Myocyte (in vitro differentiated cells): Measurements from ENCODE around the gene HRH3. TPM values are rescaled to one million over a fixed set of nuclear protein-coding genes. Genes with fewer than 3 reads are reported as not detected.

ENCODE experiments used
- DNase-seq: peaks from one replicate; pipeline ENCODE4 v3.0.0-alpha.2; 2012; ENCODE audit warnings: low read depth
- polyA plus RNA-seq: library from polyadenylated mRNA; unstranded; fragments of >200 nt; gene quantifications from one replicate; pipeline ENCODE4 v1.2.1, GENCODE V29; 2012; ENCODE audit warnings: missing spikeins
- total RNA-seq: library from RNA; depleted of rRNA; stranded (reverse); fragments of >200 nt; gene quantifications from 2 replicates; pipeline ENCODE4 v1.2.3, GENCODE V29; 2014

HRH3 gene
- total RNA-seq: 0.08 TPM in 1 of 2 replicates, not detected in the other
- not detected for polyA plus RNA-seq

DNA sequence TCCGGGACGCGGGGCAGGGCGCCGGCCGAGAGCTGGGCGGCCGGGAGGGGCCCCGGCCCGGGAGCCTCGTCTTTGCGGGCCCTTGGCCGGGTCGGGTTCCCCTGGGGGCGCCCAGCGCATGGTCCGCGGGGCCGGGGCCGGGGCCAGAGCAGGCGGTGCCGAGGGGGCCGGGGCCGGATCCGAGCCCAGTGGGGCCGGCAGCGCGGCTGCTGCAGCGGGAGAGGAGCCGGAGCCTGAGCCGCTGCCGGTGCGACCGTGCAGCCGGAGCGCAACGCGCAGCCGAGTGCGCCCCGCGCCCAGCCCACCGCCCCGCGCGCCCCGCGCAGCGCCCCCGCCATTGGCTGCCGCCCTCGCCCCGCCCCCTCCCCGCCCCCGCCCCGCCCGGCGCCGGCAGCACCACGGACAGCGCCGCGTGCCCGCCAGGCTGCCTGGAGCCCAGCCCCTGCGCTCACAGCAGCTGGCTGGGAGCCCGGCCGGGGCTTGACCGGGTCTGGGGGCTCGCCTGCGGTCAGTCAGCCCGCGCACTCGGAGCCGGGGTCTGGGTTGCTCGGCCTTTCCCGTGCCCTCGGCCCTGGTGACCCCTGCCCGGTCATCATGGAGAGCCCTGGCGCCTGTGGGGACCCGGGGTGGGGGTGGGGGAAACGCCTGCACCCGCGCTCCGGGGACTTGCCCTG is at the start of gene HRH3:
Gene HRH3 (minus strand): TSS at position 287 of the 674 bp plus-strand sequence. CDS start 308 bp downstream, outside the sequence.
- DNase-seq: peak; percentile 47

DNA sequence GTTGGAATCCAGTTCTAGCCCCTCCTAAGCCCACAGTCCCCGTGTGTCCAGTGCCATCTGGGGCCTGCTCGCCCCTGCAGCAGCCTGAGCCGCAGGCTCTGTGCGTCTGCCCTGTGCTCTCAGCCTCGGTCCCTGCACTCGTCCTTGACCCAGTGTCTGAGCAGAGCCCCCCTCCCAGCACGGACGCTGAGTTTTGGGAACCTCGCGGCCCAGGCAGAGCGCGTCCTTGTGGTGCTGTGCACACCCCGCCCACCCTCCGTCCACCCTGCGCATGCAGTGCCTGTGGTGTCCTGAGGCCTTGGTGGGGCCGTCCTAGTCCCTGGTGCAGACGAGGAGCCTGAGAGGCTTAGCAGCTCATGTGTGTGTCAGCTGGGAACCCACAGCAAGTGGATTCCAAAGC is 49.8 kb upstream of the HRH3 start:
- DNase-seq: no peak

DNA sequence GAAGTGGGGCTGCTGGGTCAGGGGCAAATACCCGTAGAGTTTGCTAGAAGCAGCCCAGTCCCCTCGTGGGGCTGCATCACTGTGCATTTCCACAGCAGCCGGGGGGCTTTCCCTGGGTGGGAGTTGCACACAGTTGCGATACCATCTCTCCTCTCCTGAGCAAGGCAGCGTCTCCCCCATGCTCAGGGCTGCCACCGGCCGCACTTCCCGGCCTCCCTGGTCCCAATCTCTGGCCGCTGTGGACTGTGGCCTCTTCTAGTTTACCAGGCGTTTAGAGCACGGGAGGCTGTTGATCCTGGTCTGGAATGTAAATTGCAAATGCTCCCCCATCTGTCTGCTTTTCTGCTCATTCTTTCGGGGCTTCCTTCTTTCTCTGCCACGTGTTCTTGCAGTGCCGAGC is 49.3 kb upstream of the HRH3 start:
- no peak for DNase-seq

DNA sequence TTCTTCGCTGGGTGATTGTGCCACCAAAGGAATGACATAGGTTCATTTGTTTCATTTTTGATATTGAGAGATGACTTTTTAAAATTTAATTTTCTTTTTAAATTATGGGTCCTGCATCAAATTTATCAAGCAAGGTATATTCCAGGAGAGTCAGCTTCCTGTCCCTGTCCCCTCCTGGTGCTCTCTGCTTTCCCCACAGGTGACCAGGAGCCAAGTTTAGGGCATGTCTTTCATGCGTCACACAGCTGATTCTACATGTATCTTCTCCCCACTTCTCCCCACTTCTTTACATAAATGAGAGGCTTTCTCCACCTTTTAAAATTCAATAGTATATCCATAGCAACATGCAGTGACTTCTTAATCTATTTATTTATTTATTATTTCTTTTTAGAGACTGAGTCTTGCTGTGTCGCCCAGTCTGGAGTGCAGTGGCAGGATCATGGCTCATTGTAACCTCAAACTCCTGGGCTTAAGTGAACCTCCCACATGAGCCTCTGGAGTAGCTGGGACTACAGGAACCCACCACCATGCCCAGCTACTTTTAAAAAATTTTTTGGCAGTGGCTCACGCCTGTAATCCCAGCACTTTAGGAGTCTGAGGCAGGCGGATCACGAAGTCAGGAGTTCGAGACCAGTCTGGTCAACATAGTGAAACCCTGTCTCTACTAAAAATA is 48.3 kb upstream of the HRH3 start:
- no peak for DNase-seq

DNA sequence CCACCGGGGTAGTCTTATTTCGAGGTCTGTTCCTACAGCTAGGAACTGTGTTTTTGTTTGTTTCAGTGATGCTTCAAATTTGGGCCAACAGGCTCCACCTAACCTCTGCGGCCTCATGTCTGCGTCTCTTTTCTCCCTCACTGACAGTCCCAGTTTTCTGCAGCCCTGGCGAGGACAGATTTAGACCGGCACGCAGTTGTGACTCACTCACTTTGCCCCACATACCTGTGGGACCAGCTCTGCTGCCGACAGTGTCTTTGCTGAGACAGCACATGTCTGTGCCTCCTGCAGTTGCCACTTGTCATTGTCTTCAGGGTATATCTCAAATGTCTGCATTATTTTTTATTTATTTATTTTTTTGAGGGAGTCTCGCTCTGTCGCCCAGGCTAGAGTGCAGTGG is 47.5 kb upstream of the HRH3 start:
- peak; percentile 83 for DNase-seq

DNA sequence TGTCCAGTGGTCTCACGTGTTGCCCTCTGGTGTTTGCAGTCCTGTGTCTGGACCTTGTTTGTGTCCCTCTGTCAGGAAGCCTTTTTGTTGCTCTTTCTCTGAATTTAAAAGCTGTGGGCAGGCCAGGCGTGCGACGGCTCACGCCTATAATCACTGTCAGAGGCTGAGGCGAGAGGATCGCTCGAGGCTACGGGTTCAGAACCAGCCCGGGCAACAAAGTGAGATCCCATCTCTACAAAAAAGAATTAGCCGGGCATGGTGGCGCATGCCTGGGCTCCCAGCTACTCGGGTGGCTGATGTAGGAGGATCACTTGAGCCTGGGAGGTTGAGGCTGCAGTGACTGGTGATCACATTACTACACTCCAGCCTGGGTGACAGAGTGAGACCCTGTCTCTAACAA is 46.8 kb upstream of the HRH3 start:
- DNase-seq: no peak

DNA sequence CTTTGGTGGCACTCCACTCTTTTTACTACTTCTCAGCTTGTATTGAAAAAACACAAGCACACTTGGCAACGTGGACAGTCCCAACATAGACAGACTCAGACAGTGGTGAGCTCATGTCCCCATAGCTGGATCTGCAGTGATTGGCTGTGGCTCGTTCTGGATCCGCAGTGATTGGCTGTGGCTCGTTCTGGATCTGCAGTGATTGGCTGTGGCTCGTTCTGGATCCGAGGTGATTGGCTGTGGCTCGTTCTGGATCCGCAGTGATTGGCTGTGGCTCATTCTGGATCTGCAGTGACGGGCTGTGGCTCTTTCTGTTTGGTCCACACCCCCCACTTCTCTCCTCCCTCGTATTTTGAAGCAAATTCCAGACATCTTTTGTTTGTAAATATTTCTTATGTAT is 46.3 kb upstream of the HRH3 start:
- no peak for DNase-seq

DNA sequence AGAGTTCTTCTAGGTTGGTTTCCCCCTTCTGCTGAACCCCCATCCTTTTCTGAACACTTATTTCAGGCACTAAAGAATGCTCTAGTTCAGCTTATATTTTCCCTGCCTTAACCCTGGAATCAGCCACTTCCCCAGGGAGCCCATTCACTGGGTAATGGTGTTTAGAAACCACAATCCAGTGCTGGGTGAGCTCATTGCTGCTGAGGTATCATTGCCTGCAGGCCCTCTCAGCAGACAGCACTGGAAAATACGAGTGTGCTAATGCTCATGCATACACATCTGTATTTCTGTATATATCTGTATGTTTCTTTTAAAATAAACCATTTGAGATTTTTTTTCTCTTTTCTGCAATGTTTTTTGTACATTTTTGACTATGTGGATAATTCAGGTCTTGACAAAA is 45.3 kb upstream of the HRH3 start:
- no peak for DNase-seq

DNA sequence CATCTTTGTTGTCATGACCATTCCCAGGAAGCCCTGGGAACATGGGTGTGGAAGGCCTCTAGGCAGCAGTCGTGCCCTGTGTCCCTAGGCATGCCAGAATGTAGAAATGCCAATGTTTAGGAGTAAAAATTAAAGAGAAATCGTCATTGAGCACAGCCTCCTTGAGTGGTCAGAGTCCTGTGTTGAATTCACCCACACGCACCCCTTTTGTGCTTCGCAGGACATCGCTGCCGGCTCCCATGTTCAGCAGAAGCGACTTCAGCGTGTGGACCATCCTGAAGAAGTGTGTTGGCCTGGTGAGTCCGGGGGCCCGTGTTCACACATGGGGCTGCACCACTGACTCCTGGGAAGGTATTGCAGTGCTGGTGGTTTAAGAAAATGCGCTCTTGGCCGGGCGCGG is 43.3 kb upstream of the HRH3 start:
- DNase-seq: no peak

DNA sequence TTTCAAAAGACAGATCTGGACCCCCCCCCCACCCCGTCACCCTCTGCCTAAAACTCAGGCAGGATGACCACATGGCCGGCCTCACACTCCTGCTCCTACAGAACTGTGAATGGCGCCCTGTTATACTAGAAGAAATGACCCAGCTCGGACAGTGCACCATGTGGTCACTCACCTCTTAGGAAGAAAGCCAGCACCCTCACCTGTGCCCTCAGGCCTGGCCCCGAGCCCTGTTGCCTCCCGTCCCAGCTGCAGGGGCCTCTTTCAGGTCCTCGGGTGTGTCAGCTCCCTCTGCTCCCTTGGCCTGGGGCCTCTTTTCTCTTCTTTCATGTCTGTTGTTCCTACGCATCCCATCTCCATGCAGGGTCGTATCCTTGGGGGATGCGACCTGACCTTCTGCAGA is 42.0 kb upstream of the HRH3 start:
- no peak for DNase-seq

DNA sequence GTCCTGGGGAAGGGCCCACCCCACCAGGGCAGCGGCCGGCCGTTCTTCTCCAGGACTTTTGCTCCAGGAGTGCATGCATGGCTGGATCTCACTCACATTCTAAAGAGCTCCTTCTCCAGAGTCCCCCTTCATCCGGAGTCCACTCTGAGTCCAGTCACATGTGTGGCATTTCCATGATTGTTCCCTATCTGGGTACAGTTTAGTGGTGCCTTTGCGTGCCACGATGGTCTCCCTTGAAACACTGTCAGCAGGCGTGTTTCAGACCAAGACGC is 39.2 kb upstream of the HRH3 start:
- no peak for DNase-seq

DNA sequence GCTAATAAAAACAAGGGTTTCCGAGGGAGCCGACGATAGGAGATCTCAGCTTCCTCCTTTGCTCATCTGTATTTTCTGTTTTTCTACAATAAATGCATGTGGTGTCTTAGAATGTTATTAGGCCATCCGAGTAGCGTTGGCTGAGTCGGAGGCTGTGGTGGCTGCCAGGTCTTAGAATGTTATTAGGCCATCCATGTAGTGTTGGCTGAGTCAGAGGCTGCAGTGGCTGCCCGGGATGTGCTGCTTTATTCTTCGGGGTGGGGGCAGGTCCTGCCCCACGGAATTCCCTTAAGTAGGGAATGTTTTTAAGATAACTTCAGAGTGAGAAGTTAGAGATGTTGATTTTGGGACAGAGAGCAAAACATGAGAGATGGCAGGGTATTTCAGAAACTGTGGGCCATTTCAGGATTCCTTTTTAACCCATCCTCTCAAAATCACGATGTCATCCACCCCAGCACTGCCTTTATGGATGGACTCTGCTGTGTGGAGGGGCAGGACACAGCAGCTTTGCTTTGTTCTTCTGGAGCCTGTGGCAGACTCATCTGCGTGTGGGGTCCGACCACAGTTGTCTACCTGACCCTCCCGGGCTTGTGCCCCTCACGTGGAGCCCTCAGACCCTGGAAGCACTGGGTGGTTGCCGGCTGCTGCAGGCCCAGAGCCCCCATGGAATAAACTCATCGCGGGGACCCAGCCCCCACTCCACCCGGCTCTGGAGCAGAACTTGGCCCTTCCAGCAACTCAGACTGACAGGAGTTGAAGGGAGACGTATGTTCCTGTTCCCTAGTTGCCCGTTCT is 38.6 kb upstream of the HRH3 start:
- peak; percentile 61 for DNase-seq

DNA sequence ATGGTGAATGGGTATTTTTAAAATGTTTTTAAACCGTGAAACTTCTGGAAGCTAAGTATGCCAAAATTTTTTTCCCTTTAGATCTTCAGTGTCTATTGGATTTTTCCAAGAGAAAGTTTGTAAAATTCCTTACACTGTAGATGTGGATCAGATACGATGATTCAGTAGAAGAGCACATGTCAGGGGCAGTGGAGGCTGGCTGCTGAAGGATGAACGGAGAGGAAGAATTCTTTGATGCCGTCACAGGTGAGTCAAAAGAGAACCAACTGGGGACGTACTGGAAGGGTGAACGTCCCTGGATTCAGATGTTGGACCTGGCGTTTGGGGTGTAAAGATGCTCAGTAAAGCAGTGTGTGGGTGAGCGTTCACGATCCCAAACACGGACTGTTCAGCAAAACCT is 35.9 kb upstream of the HRH3 start:
- DNase-seq: no peak

DNA sequence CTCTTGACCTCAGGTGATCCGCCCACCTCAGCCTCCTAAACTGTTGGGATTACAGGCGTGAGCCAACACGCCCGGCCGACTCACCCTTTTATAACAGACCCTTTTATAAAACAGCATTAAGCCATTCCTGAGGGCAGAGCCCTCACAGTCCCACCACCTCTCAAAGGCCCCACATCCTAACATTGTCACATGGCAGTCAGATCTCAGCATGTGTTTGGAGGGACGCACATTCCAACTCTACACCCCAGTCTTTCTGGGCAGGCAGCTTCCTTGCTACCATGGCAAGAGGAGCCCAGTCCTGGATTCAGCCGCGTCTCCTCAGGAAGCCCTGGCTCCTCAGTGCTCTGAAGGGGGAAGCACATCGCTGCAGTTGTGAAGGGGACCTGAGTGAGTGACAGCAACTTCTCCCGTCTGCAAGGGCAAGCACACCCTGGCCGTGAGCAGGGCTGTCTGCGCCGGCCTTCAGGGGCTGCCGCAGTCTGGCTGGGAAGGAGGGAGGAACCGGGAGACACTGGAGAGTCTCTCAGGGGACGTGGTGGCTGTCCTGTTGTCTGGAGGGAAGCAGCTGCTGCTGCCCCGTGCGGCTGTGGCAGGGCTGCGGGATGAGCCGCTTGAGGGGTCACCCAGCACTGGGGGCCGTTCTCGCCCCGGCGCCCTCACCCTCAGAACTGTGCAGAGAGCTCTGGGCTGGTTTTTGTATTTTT is 34.1 kb upstream of the HRH3 start:
- DNase-seq: no peak

DNA sequence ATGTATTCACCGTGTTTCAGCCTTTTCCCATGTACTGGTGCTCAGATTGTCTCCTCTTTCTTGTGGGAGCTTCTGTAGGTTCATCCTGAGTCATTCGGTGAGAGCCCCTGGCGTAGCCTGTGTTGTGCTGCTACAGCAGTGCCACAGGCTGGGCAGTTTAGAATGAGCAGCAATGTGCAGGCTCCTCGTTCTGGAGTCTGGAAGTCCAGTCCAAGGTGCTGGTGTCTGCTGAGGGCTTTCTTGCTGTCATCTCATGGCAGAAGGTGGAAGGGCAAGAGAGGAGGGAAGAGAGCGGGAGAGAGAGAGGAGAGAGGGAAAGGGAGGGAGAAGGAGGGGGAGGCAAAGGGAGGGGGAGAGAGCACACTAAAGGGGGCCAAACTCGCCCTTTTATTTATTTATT is 33.3 kb upstream of the HRH3 start:
- no peak for DNase-seq

DNA sequence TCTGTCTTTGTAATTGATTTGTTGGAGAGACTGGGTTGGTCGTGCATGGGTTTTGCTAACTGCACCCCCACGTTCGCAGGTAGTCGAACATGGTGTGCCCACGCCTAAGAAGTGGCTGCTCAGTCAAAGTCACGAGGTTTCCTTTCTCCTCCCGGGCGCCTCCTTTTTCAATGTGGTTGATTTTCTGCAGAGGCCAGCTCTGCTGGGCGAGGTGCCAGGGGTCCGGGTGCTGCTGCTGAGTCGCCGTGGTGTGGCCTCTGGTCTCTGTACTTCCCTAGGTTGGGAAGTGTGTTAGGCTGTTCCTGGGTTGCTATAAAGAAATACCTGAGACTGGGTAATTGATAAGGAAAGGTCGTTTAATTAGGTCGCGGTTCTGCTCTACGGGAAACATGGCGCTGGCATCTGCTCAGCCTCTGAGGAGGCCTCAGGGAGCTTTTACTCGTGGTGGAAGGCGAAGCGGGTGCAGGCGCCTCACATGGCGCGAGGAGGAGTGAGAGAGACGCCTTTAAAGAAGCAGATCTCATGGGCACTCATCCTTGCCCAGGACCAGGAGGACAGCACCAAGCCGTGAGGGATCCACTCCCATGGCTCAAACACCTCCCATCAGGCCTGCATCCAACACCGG is 32.4 kb upstream of the HRH3 start:
- DNase-seq: peak; percentile 68

DNA sequence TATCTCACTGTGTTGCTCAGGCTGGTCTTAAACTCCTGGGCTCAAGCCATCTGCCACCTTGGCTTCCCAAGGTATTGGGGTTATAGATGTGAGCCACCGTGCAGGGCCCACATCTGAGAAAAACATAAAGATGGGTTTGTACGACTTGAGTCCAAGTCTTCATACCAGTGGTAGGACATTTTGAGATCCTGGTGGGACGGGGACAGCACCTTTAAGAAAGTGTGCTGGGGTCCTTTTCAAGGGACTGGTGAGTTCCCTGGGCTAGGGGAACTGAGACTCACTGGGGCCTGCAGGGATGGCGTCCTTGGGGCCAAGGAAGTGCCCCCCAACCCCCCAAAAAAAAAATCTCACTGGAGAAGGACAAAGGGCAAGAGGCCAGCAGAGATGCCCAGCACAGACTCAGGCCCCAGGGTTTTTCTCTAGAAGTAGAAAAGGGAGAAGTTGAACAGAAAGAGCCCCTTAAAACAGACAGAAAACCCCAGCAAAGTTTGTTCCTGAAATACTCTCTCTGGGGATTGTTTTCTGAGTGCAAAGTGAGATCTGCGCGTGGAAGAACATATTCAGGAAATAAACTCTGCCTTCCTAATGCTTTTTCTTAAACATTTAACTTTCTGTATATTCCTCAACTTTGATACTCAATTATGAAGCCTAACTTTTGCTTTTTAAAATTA is 28.9 kb upstream of the HRH3 start:
- no peak for DNase-seq

DNA sequence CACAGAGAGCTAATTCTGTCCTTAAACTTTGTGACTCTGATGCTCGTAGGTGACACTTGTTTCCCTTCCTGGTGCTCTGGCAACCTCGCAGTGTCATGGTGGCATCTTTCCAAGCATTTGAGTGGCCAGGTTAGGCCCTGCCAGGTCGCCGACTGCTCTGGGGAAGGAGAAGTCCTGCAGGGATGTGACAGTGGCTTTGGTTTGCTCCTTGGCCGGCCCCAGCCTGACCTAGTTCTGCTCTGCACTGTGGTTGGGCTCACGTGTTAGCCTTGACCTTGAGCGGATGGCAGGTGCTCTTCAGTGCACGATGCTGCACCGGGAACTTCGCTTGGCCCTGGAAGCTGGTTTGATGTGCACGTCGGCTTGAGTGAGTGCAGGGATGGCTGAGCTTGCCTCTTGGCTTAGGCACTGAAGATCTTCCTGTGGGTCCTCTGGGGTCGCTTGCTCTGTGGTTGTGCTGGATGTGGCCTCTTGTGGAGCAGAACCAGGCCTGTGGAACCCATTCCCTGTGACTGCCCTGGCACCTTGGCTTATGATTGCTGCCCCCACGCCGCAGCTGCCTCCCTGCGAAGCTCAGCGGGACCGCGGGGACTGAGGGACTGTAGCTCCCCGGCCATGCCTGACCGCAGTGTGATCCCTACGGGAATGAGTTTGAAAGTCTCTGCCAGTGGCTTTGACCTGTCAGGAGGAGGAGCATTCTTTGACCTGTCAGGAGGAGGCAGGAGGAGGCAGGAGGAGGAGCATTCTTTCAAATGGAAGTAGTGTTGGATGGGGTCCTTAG is 27.0 kb upstream of the HRH3 start:
- no peak for DNase-seq

DNA sequence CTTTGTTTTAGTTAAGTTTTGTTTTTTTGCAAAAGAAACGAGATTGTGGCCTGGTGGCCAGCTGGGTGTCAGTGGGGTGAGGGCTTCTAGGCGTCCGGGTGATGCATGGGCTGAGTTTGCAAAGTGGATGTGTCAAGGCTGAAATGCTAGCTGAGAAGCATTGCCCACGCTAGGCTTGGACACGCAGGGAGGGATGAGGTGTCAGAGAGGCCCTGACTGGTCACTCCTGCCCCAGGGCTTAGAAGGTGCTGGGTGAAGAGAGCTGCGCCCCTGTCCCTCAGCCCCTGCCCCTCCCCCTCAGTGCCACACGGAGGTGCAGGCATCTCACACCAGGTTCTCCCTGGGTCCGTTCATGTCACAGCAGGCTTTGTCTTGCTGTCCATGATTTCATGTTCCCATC is 26.4 kb upstream of the HRH3 start:
- no peak for DNase-seq

DNA sequence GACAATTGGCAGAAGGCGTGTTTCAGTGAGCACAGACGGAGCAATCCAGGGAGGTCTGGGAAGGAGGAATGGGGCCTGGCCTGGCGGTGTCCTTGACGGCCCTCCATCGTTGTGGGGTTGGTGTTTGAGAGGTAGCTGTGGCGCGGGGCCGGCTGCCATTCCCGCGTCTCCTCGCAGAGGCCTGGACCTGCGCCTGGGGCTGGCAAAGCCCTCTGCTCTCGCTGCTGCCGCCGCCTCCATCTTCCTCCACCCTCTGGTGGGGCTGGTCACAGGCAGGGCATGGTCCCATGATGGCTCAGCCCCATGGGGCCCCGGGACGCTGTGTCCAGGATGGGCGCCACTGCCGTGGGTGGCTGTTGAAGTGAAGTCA is 25.8 kb upstream of the HRH3 start:
- no peak for DNase-seq
